GM12878 (cell line): ENCODE data around the gene UBAP1L. TPM values are rescaled to one million over a fixed set of nuclear protein-coding genes. Genes with fewer than 3 reads are reported as not detected.

ENCODE experiments used
- BCL11A ChIP-seq: IDR thresholded peaks from 2 replicates; pipeline ENCODE4 v1.6.1; 2011; ENCODE audit warnings: low read depth, low read length
- BHLHE40 ChIP-seq, 2 experiments: fragments of 450-650 bp in 1 of 2; IDR thresholded peaks; 2 replicates each; pipeline ENCODE4 v1.6.1; 2011 to 2017; ENCODE audit warnings: low read depth in 2 of 2, borderline replicate concordance in 1 of 2, improper control_type of control experiment in 1 of 2, low read length in 1 of 2, mild to moderate bottlenecking in 1 of 2
- BRCA1 ChIP-seq: IDR thresholded peaks from 2 replicates; pipeline ENCODE4 v1.6.1; 2011; ENCODE audit warnings: low read depth, low read length, improper control_type of control experiment
- CEBPB ChIP-seq, 2 experiments: fragments of 150-350 bp in 1 of 2; IDR thresholded peaks; 2 replicates each; pipeline ENCODE4 v1.6.1; 2012 to 2014; ENCODE audit warnings: low read depth in 2 of 2, low read length in 2 of 2, borderline replicate concordance in 1 of 2, inconsistent platforms in 1 of 2
- CHD2 ChIP-seq: IDR thresholded peaks from 2 replicates; pipeline ENCODE4 v1.6.1; 2011; ENCODE audit warnings: low read depth, low read length, improper control_type of control experiment, borderline replicate concordance
- E2F4 ChIP-seq: IDR thresholded peaks from 2 replicates; pipeline ENCODE4 v1.6.1; 2012; ENCODE audit warnings: low read depth, low read length, improper control_type of control experiment
- EGR1 ChIP-seq, 2 experiments: IDR thresholded peaks; 1 replicate in 1 of 2; 2 replicates in 1 of 2; pipeline ENCODE4 v1.6.1; 2011 to 2012; ENCODE audit warnings: low read depth in 2 of 2, low read length in 2 of 2, borderline replicate concordance in 1 of 2, mild to moderate bottlenecking in 1 of 2, moderate library complexity in 1 of 2
- ELK1 ChIP-seq: IDR thresholded peaks from 2 replicates; pipeline ENCODE4 v1.6.1; 2012; ENCODE audit warnings: low read depth, low read length, improper control_type of control experiment
- ETV6 ChIP-seq, 2 experiments: fragments of 450-650 bp in 1 of 2; IDR thresholded peaks in 1 of 2; conservative IDR thresholded peaks in 1 of 2; 2 replicates each; pipeline ENCODE4 v1.6.1; 2014; ENCODE audit warnings: antibody characterized with exemption in 1 of 2, borderline replicate concordance in 1 of 2, low read depth in 1 of 2, mild to moderate bottlenecking in 1 of 2, moderate library complexity in 1 of 2
- FOXM1 ChIP-seq: IDR thresholded peaks from 2 replicates; pipeline ENCODE4 v1.6.1; 2012; ENCODE audit warnings: low read depth, mild to moderate bottlenecking, inconsistent platforms, low read length, moderate library complexity
- HDAC2 ChIP-seq: fragments of 200-600 bp; sonication (generic); IDR thresholded peaks from 2 replicates; pipeline ENCODE4 v1.6.1; 2017
- MEF2A ChIP-seq: IDR thresholded peaks from 2 replicates; pipeline ENCODE4 v1.6.1; 2011; ENCODE audit warnings: low read depth, mild to moderate bottlenecking, low read length, moderate library complexity; ENCODE audit not compliant: insufficient read depth
- NFYA ChIP-seq: IDR thresholded peaks from 2 replicates; pipeline ENCODE4 v1.6.1; 2011; ENCODE audit warnings: low read depth, mild to moderate bottlenecking, low read length, improper control_type of control experiment, borderline replicate concordance
- PKNOX1 ChIP-seq: fragments of 450-650 bp; IDR thresholded peaks from 2 replicates; pipeline ENCODE4 v1.6.1; 2016; ENCODE audit warnings: mild to moderate bottlenecking
- PML ChIP-seq: IDR thresholded peaks from 2 replicates; pipeline ENCODE4 v1.6.1; 2012; ENCODE audit warnings: low read length, inconsistent platforms
- ZNF24 ChIP-seq: fragments of 450-650 bp; IDR thresholded peaks from 2 replicates; pipeline ENCODE4 v1.6.1; 2017; ENCODE audit warnings: antibody characterized with exemption, mild to moderate bottlenecking
- ZNF592 ChIP-seq: fragments of 450-650 bp; IDR thresholded peaks from 2 replicates; pipeline ENCODE4 v1.6.1; 2017; ENCODE audit warnings: mild to moderate bottlenecking, moderate library complexity
- polyA plus RNA-seq, 11 experiments: library from polyadenylated mRNA; depleted of rRNA in 4 of 11; unstranded in 6 of 11; stranded (reverse) in 5 of 11; fragments of >200 nt; fragmentation: Nextera tagmentation in 4 of 11; fragmentation: Illumina TruSeq in 1 of 11; extraction: Ambion mirVana in 4 of 11; extraction: Trizol in 1 of 11; gene quantifications; 1 replicate in 1 of 11; 2 replicates in 10 of 11; pipeline versions ENCODE4 v1.2.1 to v1.2.3, GENCODE V29; 2011 to 2016; ENCODE audit warnings: inconsistent platforms in 2 of 11, missing spikeins in 2 of 11, low read depth in 1 of 11
- total RNA-seq, 4 experiments: library from RNA; depleted of rRNA in 3 of 4; stranded (reverse); fragments of >200 nt in 3 of 4; fragmentation: Illumina TruSeq in 1 of 4; extraction: Trizol in 1 of 4; gene quantifications; 2 replicates each; pipeline versions ENCODE4 v1.2.1 to v1.2.3, GENCODE V29; 2013 to 2021
- TF ChIP-seq, protein P1 (sequence below): fragments of 450-650 bp; IDR thresholded peaks from 2 replicates; pipeline ENCODE4 v1.6.1; 2017; ENCODE audit warnings: low read depth, mild to moderate bottlenecking, moderate library complexity

The UBAP1L gene
- total and polyA plus RNA-seq, 10 of the 15 experiments (the other 5 are each of a cell fraction or from before 2014, with no cell fraction given): 0.03 to 2.6 (median 1.0) TPM

DNA sequence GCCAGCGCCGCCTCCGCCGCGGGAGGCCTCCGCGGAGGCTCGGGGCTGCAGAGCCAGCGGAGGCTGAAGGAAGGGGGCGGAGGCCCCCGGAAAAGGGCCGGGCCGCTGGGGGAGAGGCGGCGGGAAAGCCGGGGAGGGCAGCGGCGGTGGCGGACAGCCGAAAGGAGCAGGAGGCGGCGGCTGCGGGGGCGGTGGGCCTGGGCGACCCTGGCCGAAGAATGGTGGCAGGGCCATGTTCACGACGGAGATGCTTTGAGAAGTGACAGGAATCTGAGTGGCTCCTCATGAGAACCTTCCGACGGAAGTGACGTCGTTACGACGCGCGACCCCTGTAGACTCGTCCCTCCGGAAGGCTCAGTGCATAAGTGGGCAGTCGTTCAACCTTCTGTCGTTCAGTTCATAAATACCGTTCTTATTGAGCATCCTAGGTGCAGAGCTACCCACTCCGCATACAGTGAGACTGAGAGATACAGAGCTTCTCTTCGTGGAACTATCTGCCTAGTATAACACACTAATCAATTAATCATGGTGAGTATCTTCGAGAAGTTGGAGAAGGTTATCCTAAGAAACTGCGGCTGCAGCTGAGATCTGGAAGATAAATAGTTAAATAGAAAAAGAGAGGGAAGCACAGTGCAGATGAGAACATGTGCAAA, 18.7 kb upstream of the UBAP1L start, which contains the start of gene PDCD7 (continued):
- TF ChIP-seq, protein P1, sequence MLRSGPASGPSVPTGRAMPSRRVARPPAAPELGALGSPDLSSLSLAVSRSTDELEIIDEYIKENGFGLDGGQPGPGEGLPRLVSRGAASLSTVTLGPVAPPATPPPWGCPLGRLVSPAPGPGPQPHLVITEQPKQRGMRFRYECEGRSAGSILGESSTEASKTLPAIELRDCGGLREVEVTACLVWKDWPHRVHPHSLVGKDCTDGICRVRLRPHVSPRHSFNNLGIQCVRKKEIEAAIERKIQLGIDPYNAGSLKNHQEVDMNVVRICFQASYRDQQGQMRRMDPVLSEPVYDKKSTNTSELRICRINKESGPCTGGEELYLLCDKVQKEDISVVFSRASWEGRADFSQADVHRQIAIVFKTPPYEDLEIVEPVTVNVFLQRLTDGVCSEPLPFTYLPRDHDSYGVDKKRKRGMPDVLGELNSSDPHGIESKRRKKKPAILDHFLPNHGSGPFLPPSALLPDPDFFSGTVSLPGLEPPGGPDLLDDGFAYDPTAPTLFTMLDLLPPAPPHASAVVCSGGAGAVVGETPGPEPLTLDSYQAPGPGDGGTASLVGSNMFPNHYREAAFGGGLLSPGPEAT: peak; percentile 71
- TF ChIP-seq MEF2A (no peak), BRCA1 (no peak), FOXM1 (no peak), CHD2 (0 out of 2 replicates have a peak, but pooled peaks have one; percentile 35), E2F4 (no peak), BHLHE40 (IDR thresholded peaks at IDR 0.05; ENCODE audit: borderline replicate concordance in 1 of 2, low read depth in 2 of 2, low read length in 1 of 2) (peak in 1 of 2 experiments; percentile 8; a peak in 1 of 4 replicates), HDAC2 (no peak), PML (peak; percentile 92), ETV6 (conservative IDR thresholded peaks at IDR 0.05 in 1 of 2, IDR thresholded peaks at IDR 0.05 in 1 of 2; ENCODE audit: borderline replicate concordance in 1 of 2, low read depth in 1 of 2) (no peak), ZNF592 (no peak), ZNF24 (peak; percentile 43; the same call in 1 of the 2 replicates), CEBPB (IDR thresholded peaks at IDR 0.05; ENCODE audit: borderline replicate concordance in 1 of 2, low read depth in 2 of 2, low read length in 2 of 2) (no peak), NFYA (no peak), BCL11A (no peak), PKNOX1 (peak; percentile 81), EGR1 (IDR thresholded peaks at IDR 0.05; ENCODE audit: borderline replicate concordance in 1 of 2, low read depth in 2 of 2, low read length in 2 of 2) (peak in 1 of 2 experiments; percentile 88; a peak in 1 of 3 replicates), ELK1 (peak; percentile 90)
